Suprapubic skin (tissue), 4 donors: Measurements from ENCODE around the gene IQSEC1. TPM values are rescaled to one million over a fixed set of nuclear protein-coding genes. Genes with fewer than 3 reads are reported as not detected.
A peak's percentile ranks its signal among the peaks of the same experiment; 100 is the strongest.

Experiments
- DNase-seq, 2 donors: peaks; one replicate each; pipeline ENCODE4 v3.0.0-alpha.2; 2019; ENCODE audit warnings: low spot score in 2 of 2
- H3K27ac ChIP-seq: fragments of 200-600 bp; sonication (generic); one replicate; pipeline ENCODE4 v1.5.1; 2019
- H3K27me3 ChIP-seq: fragments of 200-600 bp; sonication (generic); one replicate; pipeline ENCODE4 v1.5.1; 2019
- H3K36me3 ChIP-seq: fragments of 200-600 bp; sonication (generic); one replicate; pipeline ENCODE4 v1.5.1; 2019
- H3K4me1 ChIP-seq: fragments of 200-600 bp; sonication (generic); one replicate; pipeline ENCODE4 v1.5.1; 2019
- H3K4me3 ChIP-seq: fragments of 200-600 bp; sonication (generic); one replicate; pipeline ENCODE4 v1.5.1; 2019; ENCODE audit warnings: mild to moderate bottlenecking
- H3K9me3 ChIP-seq: fragments of 200-600 bp; sonication (generic); one replicate; pipeline ENCODE4 v1.5.1; 2019
- CTCF ChIP-seq, 2 donors: fragments of 200-600 bp in 1 of 2; fragments of 450-650 bp in 1 of 2; sonication (generic) in 1 of 2; IDR thresholded peaks; one replicate each; pipeline ENCODE4 v1.5.1; 2016 to 2019; ENCODE audit warnings: antibody characterized with exemption in 2 of 2, mild to moderate bottlenecking in 1 of 2, moderate library complexity in 1 of 2
- EP300 ChIP-seq: sonication (generic); formaldehyde crosslinking; IDR thresholded peaks from one replicate; pipeline ENCODE4 v1.6.1; 2017; ENCODE audit warnings: antibody characterized with exemption
- POLR2A ChIP-seq, 2 donors: fragments of 450-650 bp; IDR thresholded peaks; one replicate each; pipeline ENCODE4 v1.6.1; 2017; ENCODE audit warnings: antibody characterized with exemption in 2 of 2, mild to moderate bottlenecking in 2 of 2, moderate library complexity in 2 of 2
- POLR2AphosphoS5 ChIP-seq, 3 donors: sonication (generic); formaldehyde crosslinking; IDR thresholded peaks; one replicate each; pipeline ENCODE4 v1.6.1; 2017; ENCODE audit warnings: antibody characterized with exemption in 3 of 3
- WGBS: methylation state at CpG from one replicate; pipeline ENCODE4 v1.1.5; 2018; 5-methylcytosine and 5-hydroxymethylcytosine counted together
- total RNA-seq, 4 donors: library from RNA; depleted of rRNA; stranded (reverse); fragments of >200 nt; gene quantifications; one replicate each; pipeline ENCODE4 v1.1.0, GENCODE V29; 2016

IQSEC1 gene
- total RNA-seq, 4 donors from 2014 or later, result 26.7 to 52.4 (median 35.5) TPM

GRCh38 chr3:12972781-12973702 is 100.2 kb downstream of the IQSEC1 start:
- H3K27ac ChIP-seq, result no peak overlapping the region
- H3K27me3 ChIP-seq, result no peaks in the 10 kb centered on the region
- no peaks in the 10 kb centered on the region for H3K9me3 ChIP-seq
- WGBS, result 84% methylated on average over 10 of the region's 10 CpGs
- DNase-seq, result no peak
- TF ChIP-seq POLR2AphosphoS5 (IDR thresholded peaks at IDR 0.05), result no peak
- TF ChIP-seq CTCF (IDR thresholded peaks at IDR 0.05), result no peak
- no peak for TF ChIP-seq POLR2A (IDR thresholded peaks at IDR 0.05)
- TF ChIP-seq EP300, result no peak
- H3K4me1 ChIP-seq, result peaks cover 5% of the 10 kb centered on the region
- no peaks in the 10 kb centered on the region for H3K36me3 ChIP-seq
- H3K4me3 ChIP-seq, result no peak overlapping the region

- Histone ChIP-seq H3K36me3 (no peaks in the 10 kb centered on the region), H3K9me3 (no peaks in the 10 kb centered on the region), H3K27me3 (no peaks in the 10 kb centered on the region), H3K4me3 (no peak overlapping the region), H3K27ac (no peak overlapping the region), H3K4me1 (peaks cover 11% of the 10 kb centered on the region)
- 81% methylated on average over 3 of the region's 3 CpGs for WGBS
- TF ChIP-seq EP300 (no peak), POLR2A (IDR thresholded peaks at IDR 0.05) (no peak)
- no peak for DNase-seq
Measured at GRCh38 chr3:12972043-12972442, 101.2 kb downstream of the IQSEC1 start.

DNA sequence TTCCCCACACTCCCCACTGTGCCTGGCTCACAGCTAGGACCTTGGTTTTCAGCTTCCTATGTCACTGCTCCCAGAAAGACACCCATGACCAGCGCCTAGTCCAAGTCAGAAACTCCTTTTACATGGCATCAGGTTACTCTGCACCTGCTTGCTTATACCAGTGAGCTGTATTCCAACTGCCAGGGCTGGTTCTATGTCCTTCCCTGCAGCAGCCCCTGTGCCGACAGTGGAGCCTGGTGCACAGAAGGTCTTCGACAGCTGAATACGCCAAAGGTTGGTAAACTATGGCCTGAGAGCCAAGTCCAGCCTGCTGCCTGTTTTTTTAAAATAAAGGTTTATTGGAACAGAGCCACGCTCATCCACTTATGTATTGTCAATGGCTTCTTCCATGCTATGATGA is 102.5 kb downstream of the IQSEC1 start:
- no peaks in the 10 kb centered on the region for H3K36me3 ChIP-seq
- H3K27me3 ChIP-seq, result no peaks in the 10 kb centered on the region
- TF ChIP-seq CTCF (IDR thresholded peaks at IDR 0.05) (no peak), POLR2AphosphoS5 (IDR thresholded peaks at IDR 0.05) (no peak), POLR2A (IDR thresholded peaks at IDR 0.05) (no peak), EP300 (no peak)
- H3K27ac ChIP-seq, result no peak overlapping the region
- H3K4me3 ChIP-seq, result no peak overlapping the region
- H3K9me3 ChIP-seq, result no peaks in the 10 kb centered on the region
- no peak for DNase-seq
- peaks cover 25% of the 10 kb centered on the region for H3K4me1 ChIP-seq
- WGBS, result 95% methylated on average over 5 of the region's 5 CpGs

DNA sequence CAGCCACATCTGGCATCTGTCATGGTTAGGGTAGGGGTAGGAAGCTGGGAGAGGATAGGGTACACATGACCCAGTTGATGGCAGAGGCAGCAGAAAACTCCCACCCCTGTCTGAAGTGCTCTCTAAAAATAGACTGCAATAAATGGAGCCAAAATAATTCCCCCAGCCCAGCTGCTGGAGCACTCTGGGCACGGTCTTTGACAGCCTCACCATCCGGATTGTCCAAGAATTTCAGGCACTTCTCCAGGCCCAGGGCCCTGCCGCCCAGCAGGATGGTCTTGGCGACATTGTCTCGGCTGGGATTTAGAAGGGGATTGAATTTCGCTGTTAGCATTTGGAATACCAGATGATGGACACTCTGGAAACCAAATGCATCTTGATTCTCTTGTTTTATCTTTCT is 103.7 kb downstream of the IQSEC1 start:
- Histone ChIP-seq H3K4me1 (peaks cover 37% of the 10 kb centered on the region), H3K9me3 (no peaks in the 10 kb centered on the region), H3K4me3 (no peak overlapping the region), H3K36me3 (no peaks in the 10 kb centered on the region), H3K27ac (no peak overlapping the region), H3K27me3 (no peaks in the 10 kb centered on the region)
- WGBS, result 66% methylated on average over 6 of the region's 6 CpGs
- DNase-seq, result no peak
- TF ChIP-seq EP300, result no peak
- TF ChIP-seq POLR2A (IDR thresholded peaks at IDR 0.05), result no peak
- no peak for TF ChIP-seq POLR2AphosphoS5 (IDR thresholded peaks at IDR 0.05)
- no peak for TF ChIP-seq CTCF (IDR thresholded peaks at IDR 0.05)

DNA sequence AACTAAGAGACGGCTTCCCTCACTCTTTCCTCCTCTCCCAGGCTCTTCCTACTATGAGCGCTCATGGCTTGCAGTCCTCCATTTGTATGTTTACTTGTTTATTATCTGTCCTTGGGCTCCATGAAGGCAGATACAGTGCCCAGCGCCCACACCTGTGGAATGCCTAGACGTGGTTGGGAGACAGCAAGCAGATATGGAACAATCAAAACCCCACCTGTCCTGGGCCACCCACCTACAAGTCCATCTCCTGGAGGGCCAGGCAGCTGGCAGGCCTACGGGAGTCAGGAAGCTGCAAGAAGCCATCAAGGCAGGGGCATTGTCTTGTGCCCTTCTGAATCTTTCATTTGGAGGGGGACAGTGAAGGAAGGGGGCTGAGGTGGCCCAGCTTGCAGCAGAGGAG is 104.7 kb downstream of the IQSEC1 start:
- H3K9me3 ChIP-seq, result no peaks in the 10 kb centered on the region
- 75% methylated on average over 5 of the region's 5 CpGs for WGBS
- H3K27ac ChIP-seq, result no peak overlapping the region
- peak in 1 of 2 donors; percentile 64 for DNase-seq
- TF ChIP-seq CTCF (IDR thresholded peaks at IDR 0.05), result no peak
- TF ChIP-seq POLR2AphosphoS5 (IDR thresholded peaks at IDR 0.05), result no peak
- TF ChIP-seq EP300, result no peak
- TF ChIP-seq POLR2A (IDR thresholded peaks at IDR 0.05), result no peak
- no peaks in the 10 kb centered on the region for H3K27me3 ChIP-seq
- H3K36me3 ChIP-seq, result no peaks in the 10 kb centered on the region
- peaks cover 46% of the 10 kb centered on the region for H3K4me1 ChIP-seq
- peak overlapping the region; percentile 90 for H3K4me3 ChIP-seq
